Endometrial microvascular endothelial cells (primary cell): ENCODE measurements around the gene COL20A1. TPM values are rescaled to one million over a fixed set of nuclear protein-coding genes. Genes with fewer than 3 reads are reported as not detected.
"Not testable (repeated sequence)": the region's sequence is repeated elsewhere in the genome, so short reads cannot be mapped to it uniquely, and the experiment has no call there.

ENCODE experiments used
- in situ Hi-C: cut with HindIII; loops from 2 replicates; pipeline ENCODE4 v1.10.0; 2017; ENCODE audit warnings: low sequenced_read_pairs, low pct_unique_long_range_greater_than_20kb; ENCODE audit errors: inconsistent ontology term
- total RNA-seq: library from RNA; depleted of rRNA; stranded (reverse); fragments of >200 nt; gene quantifications from one replicate; pipeline ENCODE4 v1.2.3, GENCODE V29; 2015; ENCODE audit errors: inconsistent ontology term

Gene COL20A1
- total RNA-seq, 1 donor from 2014 or later: not detected

DNA sequence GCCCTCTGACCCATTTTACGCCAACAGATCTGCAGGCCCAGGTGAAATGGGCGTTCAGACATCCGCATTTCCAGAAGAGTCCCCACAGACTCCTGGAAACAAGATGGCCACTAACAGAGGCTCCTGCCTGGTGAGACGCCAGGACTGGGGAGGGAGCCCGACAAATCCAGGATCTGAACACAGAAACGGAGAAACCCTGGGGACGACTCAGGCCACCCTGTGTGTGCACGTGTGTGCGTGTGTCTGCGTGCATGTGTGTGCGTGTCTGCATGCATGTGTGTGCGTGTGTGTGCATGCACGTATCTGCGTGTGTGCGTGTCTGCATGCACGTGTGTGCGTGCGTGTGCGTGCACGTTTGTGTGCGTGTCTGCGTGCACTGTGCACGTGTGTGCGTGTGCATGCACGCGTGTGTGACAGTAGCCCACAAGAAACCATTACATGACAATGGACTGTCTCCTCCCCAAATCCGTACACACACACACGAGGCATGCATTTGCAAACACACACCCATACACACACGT lies 43.3 kb downstream of the COL20A1 start:
- in situ Hi-C loops: no loop called here

GRCh38 chr20:63337786-63338420 lies 44.9 kb downstream of the COL20A1 start:
- in situ Hi-C loops: no loop called here

DNA sequence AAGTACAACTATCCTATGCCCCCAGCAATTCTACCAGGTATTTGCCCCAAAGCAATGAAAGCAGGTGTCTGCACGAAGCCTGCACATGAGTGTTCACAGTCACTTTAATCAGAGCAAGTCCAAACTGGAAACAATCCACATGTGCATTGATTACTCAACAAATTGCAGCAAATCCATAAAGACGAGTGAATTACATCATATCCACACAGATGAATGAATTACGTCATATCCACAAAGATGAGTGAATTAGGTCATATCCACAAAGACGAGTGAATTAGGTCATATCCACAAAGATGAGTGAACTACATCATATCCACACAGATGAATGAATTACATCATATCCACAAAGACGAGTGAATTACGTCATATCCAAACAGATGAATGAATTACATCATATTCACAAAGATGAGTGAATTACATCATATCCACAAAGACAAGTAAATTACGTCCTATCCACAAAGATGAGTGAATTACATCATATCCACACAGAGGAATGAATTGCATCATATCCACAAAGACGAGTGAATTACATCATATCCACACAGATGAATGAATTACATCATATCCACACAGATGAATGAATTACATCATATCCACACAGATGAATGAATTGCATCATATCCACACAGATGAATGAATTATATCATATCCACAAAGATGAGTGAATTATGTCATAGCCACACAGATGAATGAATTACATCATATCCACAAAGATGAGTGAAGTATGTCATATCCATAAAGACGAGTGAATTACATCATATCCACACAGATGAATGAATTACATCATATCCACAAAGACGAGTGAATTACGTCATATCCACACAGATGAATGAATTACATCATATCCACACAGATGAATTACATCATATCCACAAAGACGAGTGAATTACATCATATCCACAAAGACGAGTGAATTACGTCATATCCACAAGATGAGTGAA lies 46.4 kb downstream of the COL20A1 start:
- in situ Hi-C loops: not testable (repeated sequence)

- in situ Hi-C loops: not testable (repeated sequence)
Observed at GRCh38 chr20:63340158-63340688, 47.2 kb downstream of the COL20A1 start.

- in situ Hi-C loops: no loop called here
Observed at GRCh38 chr20:63342561-63343459, 49.8 kb downstream of the COL20A1 start.

- in situ Hi-C loops: no loop called here
Observed at GRCh38 chr20:63343460-63344445, 50.8 kb downstream of the COL20A1 start.

- in situ Hi-C loops: no loop called here
Observed at GRCh38 chr20:63344616-63345327, 51.8 kb downstream of the COL20A1 start.

GRCh38 chr20:63345328-63346100 lies 52.5 kb downstream of the COL20A1 start:
- in situ Hi-C loops: no loop called here

- in situ Hi-C loops: no loop called here
Observed at GRCh38 chr20:63346131-63347080, 53.4 kb downstream of the COL20A1 start.

DNA sequence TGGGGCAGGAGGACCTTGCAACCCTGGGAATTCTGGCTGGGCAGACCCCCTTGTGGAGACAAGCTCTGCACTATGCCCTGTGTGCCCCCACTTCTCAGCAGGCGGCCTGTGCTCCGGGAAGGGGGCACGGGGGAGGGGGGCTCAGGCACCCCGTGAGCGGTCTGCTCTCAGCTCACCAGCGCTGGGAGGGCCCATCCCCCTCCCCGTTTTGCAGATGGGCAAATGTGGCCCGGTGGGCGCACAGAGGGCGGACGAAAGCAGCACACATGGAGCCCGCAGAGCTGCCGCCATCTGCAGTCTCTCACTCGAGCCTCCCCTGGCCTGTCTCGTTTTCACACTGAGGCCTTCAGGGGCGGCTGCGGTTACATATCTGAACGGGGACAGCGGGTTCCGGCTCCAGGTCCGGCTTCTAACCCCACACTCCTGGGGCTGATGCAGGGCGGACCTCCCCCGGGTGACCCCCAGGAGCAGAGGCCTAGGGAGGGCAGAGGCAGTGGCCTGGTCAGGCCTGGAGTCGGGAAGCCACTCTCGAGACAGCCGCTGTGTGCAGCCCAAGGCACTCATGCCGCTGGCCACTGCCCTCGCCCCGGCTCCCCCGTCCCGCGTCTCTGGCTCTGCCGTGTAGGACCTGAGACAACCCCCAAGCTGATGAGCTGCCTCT lies 54.2 kb downstream of the COL20A1 start:
- in situ Hi-C loops: no loop called here

DNA sequence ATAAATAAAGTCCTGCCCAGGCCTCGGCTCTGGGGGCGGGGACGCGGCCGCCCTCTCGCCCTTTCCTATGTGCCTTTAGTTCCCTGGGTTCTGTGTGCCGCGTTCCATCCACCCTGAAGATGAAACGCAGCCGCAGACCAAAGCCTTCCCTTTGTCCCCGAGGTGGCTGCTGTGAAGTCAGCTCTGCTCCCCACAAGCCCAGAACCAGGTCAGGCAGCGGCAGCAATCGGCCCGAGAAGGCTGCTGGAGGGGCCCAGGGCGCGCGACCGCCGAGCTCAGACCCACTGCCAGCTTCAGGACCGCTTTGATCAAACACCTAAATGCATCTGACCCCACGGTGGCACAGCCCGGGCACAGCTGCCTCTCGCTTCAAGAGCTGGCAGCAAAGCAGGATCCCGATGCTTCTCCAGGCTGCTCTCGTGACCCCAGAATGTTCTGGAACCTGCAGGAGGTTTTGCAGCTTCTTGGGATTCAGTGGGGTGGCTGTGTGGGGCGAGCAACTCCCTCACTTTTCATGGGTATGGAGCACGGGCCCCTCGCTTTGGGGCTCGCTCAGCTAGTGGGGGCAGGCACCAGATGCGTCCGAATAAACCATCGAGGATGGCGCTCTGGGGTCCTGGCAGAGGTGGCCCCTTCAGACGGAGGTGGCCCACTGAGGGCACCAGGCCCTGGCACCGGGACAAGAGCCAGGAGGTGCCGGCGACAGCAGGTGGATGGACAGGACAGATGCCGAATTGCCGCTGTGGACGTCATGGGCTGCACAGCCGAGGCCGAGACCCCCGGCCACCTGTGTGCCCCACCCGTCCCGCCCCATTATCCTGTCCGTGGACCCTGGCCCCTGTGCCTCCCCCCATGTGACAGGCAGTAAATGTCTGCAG lies 55.2 kb downstream of the COL20A1 start:
- in situ Hi-C loops: no loop called here

GRCh38 chr20:63348828-63349515 lies 56.0 kb downstream of the COL20A1 start:
- in situ Hi-C loops: no loop called here

- in situ Hi-C loops: no loop called here
Observed at GRCh38 chr20:63349516-63349895, 56.5 kb downstream of the COL20A1 start.
